Measurements from ENCODE around the gene RFC5. TPM values are rescaled to one million over a fixed set of nuclear protein-coding genes. Genes with fewer than 3 reads are reported as not detected.

RFC5 gene
- total RNA-seq, 1 donor from 2014 or later, result 5.8 TPM

- Histone ChIP-seq H3K36me3 (ENCODE audit: insufficient read depth, low read length) (no peaks in the 10 kb centered on the region), H4K20me1 (ENCODE audit: insufficient read depth, low read length) (no peaks in the 10 kb centered on the region), H3K4me2 (ENCODE audit: low read length) (no peak overlapping the region), H3K27me3 (ENCODE audit: insufficient read depth, low read length) (no peaks in the 10 kb centered on the region), H3K79me2 (ENCODE audit: insufficient read depth, low read length) (no peaks in the 10 kb centered on the region), H3K4me3 (ENCODE audit: insufficient read depth, low read depth, low read length) (no peak overlapping the region), H3K9ac (ENCODE audit: low read length) (no peak overlapping the region), H3K27ac (ENCODE audit: low read depth, low read length) (no peak overlapping the region), H3K9me3 (ENCODE audit: insufficient read depth, low read depth, low read length) (no peaks in the 10 kb centered on the region), H3K4me1 (ENCODE audit: insufficient read depth, low read length) (peaks cover 5% of the 10 kb centered on the region), H2AFZ (ENCODE audit: low read depth, low read length) (no peak overlapping the region)
- H3K36me3 Mint-ChIP-seq (ENCODE audit: low read depth, unreplicated experiment), result no peaks in the 10 kb centered on the region
- no peaks in the 10 kb centered on the region for H3K9me3 Mint-ChIP-seq (ENCODE audit: unreplicated experiment)
- no peak for DNase-seq (ENCODE audit: low read depth)
- H3K4me1 Mint-ChIP-seq (ENCODE audit: low read depth, unreplicated experiment), result no peaks in the 10 kb centered on the region
- no peak overlapping the region for H3K4me3 Mint-ChIP-seq (ENCODE audit: unreplicated experiment)
- no peak for FAIRE-seq
- H3K27ac Mint-ChIP-seq (ENCODE audit: unreplicated experiment), result no peak overlapping the region
- TF ChIP-seq EZH2 (IDR thresholded peaks at IDR 0.05; ENCODE audit: insufficient read depth, low read length) (no peak), CTCF (IDR thresholded peaks at IDR 0.05; ENCODE audit: insufficient read depth, low read depth, low read length) (no peak)
- H3K27me3 Mint-ChIP-seq (ENCODE audit: low read depth, unreplicated experiment), result peaks cover 6% of the 10 kb centered on the region
These were observed 5.1 kb upstream of the RFC5 start for GRCh38 chr12:118011377-118011776.

DNA sequence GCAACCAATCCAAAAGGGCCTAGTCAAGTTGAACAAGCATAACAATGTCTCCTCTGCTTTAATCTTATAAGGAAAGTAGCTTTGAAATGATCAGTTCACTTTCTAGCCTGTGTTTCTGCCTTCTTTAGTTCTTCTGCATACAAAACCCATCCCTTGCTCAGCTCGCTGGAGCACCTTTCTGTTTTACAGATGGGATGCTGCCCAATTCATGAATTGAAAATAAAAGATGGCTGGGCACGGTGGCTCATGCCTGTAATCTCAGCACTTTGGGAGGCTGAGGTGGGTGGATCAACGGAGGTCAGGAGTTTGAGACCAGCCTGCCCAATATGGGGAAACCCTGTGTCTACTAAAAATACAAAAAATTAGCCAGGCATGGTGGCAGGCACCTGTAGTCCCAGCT lies 4.5 kb upstream of the RFC5 start:
- Histone ChIP-seq H2AFZ (ENCODE audit: low read depth, low read length) (no peak overlapping the region), H3K36me3 (ENCODE audit: insufficient read depth, low read length) (no peaks in the 10 kb centered on the region), H4K20me1 (ENCODE audit: insufficient read depth, low read length) (no peaks in the 10 kb centered on the region), H3K4me2 (ENCODE audit: low read length) (no peak overlapping the region), H3K9me3 (ENCODE audit: insufficient read depth, low read depth, low read length) (no peaks in the 10 kb centered on the region), H3K27ac (ENCODE audit: low read depth, low read length) (no peak overlapping the region), H3K79me2 (ENCODE audit: insufficient read depth, low read length) (peaks cover 5% of the 10 kb centered on the region), H3K4me3 (ENCODE audit: insufficient read depth, low read depth, low read length) (no peak overlapping the region), H3K4me1 (ENCODE audit: insufficient read depth, low read length) (peaks cover 5% of the 10 kb centered on the region), H3K27me3 (ENCODE audit: insufficient read depth, low read length) (no peaks in the 10 kb centered on the region), H3K9ac (ENCODE audit: low read length) (no peak overlapping the region)
- no peak overlapping the region for H3K27ac Mint-ChIP-seq (ENCODE audit: unreplicated experiment)
- no peak overlapping the region for H3K4me3 Mint-ChIP-seq (ENCODE audit: unreplicated experiment)
- H3K36me3 Mint-ChIP-seq (ENCODE audit: low read depth, unreplicated experiment), result no peaks in the 10 kb centered on the region
- DNase-seq (ENCODE audit: low read depth) (no peak), FAIRE-seq (no peak)
- H3K4me1 Mint-ChIP-seq (ENCODE audit: low read depth, unreplicated experiment), result no peaks in the 10 kb centered on the region
- peaks cover 6% of the 10 kb centered on the region for H3K27me3 Mint-ChIP-seq (ENCODE audit: low read depth, unreplicated experiment)
- TF ChIP-seq CTCF (IDR thresholded peaks at IDR 0.05; ENCODE audit: insufficient read depth, low read depth, low read length), result no peak
- TF ChIP-seq EZH2 (IDR thresholded peaks at IDR 0.05; ENCODE audit: insufficient read depth, low read length), result no peak
- no peaks in the 10 kb centered on the region for H3K9me3 Mint-ChIP-seq (ENCODE audit: unreplicated experiment)

DNA sequence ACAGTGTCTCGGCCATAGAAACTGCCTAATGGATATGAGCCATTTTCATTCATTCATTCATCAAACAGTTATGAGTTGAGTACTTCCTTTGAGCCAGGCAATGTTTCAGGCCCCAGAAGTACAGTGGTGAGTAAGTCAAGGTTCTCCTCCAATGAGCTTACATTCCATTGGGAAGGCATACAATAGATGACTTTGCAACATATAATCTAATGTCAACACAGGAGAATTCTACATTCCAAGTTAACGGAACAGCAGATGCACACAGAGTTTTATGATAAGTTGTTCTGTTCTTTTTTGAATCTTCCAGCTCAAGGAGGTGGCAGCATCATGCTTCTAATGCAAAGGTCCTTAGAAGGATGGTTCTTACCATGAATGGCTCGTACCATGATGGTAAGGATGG lies 3.2 kb upstream of the RFC5 start:
- FAIRE-seq, result no peak
- Mint-ChIP-seq H3K27me3 (ENCODE audit: low read depth, unreplicated experiment) (peaks cover 4% of the 10 kb centered on the region), H3K36me3 (ENCODE audit: low read depth, unreplicated experiment) (no peaks in the 10 kb centered on the region), H3K4me1 (ENCODE audit: low read depth, unreplicated experiment) (no peaks in the 10 kb centered on the region), H3K9me3 (ENCODE audit: unreplicated experiment) (no peaks in the 10 kb centered on the region), H3K4me3 (ENCODE audit: unreplicated experiment) (no peak overlapping the region), H3K27ac (ENCODE audit: unreplicated experiment) (no peak overlapping the region)
- Histone ChIP-seq H3K79me2 (ENCODE audit: insufficient read depth, low read length) (peaks cover 18% of the 10 kb centered on the region), H3K27me3 (ENCODE audit: insufficient read depth, low read length) (no peaks in the 10 kb centered on the region), H3K9ac (ENCODE audit: low read length) (no peak overlapping the region), H2AFZ (ENCODE audit: low read depth, low read length) (no peak overlapping the region), H3K4me2 (ENCODE audit: low read length) (no peak overlapping the region), H3K36me3 (ENCODE audit: insufficient read depth, low read length) (no peaks in the 10 kb centered on the region), H3K27ac (ENCODE audit: low read depth, low read length) (no peak overlapping the region), H4K20me1 (ENCODE audit: insufficient read depth, low read length) (no peaks in the 10 kb centered on the region), H3K9me3 (ENCODE audit: insufficient read depth, low read depth, low read length) (no peaks in the 10 kb centered on the region), H3K4me3 (ENCODE audit: insufficient read depth, low read depth, low read length) (no peak overlapping the region), H3K4me1 (ENCODE audit: insufficient read depth, low read length) (peaks cover 5% of the 10 kb centered on the region)
- no peak for TF ChIP-seq CTCF (IDR thresholded peaks at IDR 0.05; ENCODE audit: insufficient read depth, low read depth, low read length)
- TF ChIP-seq EZH2 (IDR thresholded peaks at IDR 0.05; ENCODE audit: insufficient read depth, low read length), result no peak
- DNase-seq (ENCODE audit: low read depth), result no peak
